Epithelial cell of esophagus (primary cell): ENCODE measurements around the gene MYO9A.
A peak's percentile ranks its signal among the peaks of the same experiment; 100 is the strongest.

ENCODE experiments used
- DNase-seq: peaks from one replicate; pipeline ENCODE4 v3.0.0; 2010; ENCODE audit warnings: low read depth
- H3K4me3 ChIP-seq: 2 replicates; pipeline ENCODE4 v1.5.1; 2011; ENCODE audit warnings: mild to moderate bottlenecking, low read length, control low read depth
- CTCF ChIP-seq: IDR thresholded peaks from 2 replicates; pipeline ENCODE4 v1.5.1; 2011; ENCODE audit warnings: low read depth, mild to moderate bottlenecking, low read length, control low read depth, inconsistent platforms; ENCODE audit not compliant: insufficient read depth; ENCODE audit errors: missing control alignments

Gene MYO9A

DNA sequence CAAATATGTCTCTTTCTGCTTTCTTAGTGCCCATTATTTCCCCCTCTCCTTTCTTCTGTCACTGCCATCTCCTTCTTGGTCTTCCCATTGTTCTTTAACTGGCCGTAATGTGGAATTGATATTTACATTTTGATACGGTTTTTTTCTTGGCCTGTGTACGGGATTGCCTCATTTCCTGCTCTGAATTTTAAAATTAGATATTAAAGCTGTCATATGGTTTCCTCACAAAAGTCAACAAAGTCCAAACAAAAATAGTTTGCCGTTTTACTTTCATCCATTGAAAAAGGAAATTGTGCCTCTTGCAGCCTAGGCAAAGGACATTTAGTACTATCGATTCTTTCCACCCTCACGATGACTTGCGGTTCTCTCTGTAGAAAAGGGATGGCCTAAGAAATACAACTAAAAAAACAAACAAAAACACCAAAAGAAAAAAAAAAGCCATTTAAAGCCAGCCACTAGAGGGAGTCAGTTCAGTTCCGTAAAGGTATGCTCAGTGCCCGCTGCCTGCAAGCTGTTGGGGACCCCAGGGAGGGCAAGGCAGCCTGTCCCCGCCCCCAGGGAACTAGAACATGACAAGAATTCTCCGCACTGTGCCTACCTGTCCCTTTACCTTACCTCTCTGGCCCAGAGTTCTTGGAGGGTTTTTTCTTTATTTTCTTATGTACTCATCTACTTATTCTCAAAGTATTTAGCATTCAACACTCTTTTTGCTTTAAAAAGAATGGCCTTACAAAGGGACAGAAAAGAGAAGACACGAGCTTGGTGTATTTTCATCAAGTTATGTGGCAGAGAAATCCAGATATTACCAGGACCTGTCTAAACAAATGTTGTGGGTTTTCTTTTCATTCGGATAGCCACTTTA, 337.6 kb downstream of the MYO9A start:
- H3K4me3 ChIP-seq: no peak overlapping the region
- peak; percentile 75 for TF ChIP-seq CTCF
- DNase-seq: peak; percentile 56

DNA sequence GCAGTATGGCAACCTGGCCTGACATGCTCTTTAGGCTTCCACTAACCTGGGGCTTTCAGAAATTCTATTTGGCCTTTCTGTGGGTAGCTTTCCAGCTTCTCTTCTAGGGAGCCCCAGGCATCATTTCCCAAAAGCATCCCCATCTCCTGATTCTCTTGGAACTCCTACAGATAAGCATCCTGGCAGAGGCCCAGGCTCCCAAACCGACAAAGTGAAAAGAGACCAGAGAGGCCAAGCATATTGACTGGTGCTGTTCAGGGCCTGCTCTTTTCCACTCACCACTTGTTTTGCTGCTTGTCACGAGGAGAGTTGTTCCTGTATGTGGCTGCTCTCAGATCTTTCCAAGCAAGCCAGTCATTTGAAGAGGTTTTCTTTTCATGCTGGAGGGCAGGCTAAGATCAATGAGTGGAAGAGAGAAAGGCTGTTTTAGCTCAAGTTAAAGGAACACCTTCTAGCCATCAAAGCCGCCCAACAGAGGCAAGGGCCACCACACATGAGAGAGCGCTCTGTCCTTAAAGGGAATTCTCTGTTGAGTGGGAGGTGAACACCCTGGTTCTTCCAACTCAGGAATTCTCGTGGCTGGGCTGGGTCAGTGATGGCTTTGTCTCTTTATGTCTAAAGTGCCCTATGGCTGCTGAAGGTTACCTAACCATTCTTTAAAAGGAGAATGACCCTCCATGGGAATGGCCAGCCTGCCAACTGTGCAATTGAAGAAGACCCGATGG, 338.7 kb downstream of the MYO9A start:
- H3K4me3 ChIP-seq: no peak overlapping the region
- no peak for DNase-seq
- no peak for TF ChIP-seq CTCF

DNA sequence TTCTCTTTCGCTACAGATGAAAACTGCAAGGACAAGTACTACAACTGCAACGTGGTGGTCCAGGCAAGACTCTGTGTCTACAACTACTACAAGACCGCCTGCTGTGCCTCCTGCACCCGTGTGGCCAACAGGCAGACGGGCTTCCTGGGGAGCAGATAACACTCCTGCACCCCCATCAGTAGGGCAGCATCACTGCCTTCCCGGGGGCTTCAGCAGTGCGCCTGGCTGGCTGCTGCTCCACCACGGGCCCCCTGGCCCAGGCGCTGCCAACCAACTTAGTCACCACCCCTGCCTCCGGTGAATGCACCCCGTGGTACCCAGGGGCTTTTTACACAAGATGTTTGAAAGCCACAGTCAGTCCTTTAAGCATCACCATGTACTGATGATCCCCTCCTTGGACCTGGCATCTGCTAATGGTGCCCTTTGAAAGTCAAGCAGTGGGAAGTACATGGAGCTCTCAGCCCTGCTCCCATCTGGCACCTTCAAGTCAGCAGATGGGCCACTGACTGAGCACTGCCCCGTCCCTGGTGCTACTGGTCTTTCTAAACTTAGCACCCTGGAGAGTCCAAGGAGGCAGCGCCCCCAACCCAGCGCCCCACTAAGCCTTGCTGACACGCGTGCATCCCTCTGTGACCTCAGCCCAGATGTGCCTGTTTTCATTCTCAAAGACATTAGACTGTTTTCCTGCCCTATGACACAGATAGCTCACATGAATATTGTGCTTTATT, 340.6 kb downstream of the MYO9A start:
- no peak for TF ChIP-seq CTCF
- no peak overlapping the region for H3K4me3 ChIP-seq
- no peak for DNase-seq

DNA sequence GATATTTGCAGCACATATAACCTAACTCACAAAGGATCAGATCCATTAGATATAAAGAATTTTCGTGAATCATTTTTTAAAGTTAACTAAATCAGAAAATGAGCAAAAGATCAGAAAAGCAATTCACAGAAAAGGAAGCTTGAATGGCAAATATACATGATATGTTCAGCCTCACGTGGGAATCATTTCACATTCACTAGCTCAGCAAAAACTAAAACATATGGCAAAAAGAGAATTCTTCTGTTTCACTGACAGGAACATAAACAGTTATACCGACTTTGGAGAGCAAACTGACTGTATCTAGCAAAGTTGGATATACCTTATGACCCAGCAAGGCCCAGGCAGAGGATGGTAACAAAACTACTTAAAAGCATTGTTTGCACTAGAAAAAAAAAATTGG, 341.6 kb downstream of the MYO9A start:
- DNase-seq: no peak
- H3K4me3 ChIP-seq: no peak overlapping the region
- no peak for TF ChIP-seq CTCF

DNA sequence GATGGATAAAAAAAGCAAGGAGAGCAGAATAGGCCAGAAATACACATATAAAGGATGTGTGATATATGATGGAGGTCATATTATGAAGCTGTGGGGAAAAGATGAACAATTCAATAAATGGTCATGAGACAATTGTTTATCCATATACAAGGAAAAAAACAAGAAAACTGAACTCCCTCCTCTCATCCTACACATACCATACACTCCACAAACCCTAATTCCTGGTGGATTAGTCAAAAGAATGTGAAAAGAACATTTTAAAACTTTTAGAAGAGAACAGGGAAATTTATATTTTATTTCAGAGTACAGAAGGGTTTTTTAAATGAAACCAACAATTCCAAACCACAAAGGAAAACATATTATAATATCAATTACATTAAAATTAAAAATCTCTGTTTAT, 342.1 kb downstream of the MYO9A start:
- TF ChIP-seq CTCF: no peak
- H3K4me3 ChIP-seq: no peak overlapping the region
- no peak for DNase-seq

- no peak for DNase-seq
- no peak for TF ChIP-seq CTCF
- H3K4me3 ChIP-seq: no peak overlapping the region
Measured at GRCh38 chr15:71773206-71773859, 344.6 kb downstream of the MYO9A start.
